IMR-90 (cell line): ENCODE measurements around the gene PRUNE2. TPM values are rescaled to one million over a fixed set of nuclear protein-coding genes. Genes with fewer than 3 reads are reported as not detected.

ENCODE experiments used
- ATAC-seq: fragments of 200-7000 bp; cut with Tn5 transposase; 2 replicates; pipeline ENCODE4 v1.9.1; 2020; ENCODE audit warnings: low read depth, mild to moderate bottlenecking, moderate library complexity
- BruUV-seq: library from RNA; stranded (reverse); fragments of 400-500 nt; replicated peaks from 2 replicates; lab custom pipeline; 2021; lab: Mats Ljungman, UMichigan
- CTCF ChIA-PET: fragments of 300-600 bp; formaldehyde crosslinking; extraction: SDS; loops from one replicate; lab custom pipeline; 2021; ENCODE audit warnings: antibody characterized with exemption; lab: Yijun Ruan, JAX
- POLR2A ChIA-PET: fragments of 300-600 bp; sonication (Branson Sonifier 250); formaldehyde crosslinking; loops from one replicate; lab custom pipeline; 2022; ENCODE audit warnings: antibody characterized with exemption; ENCODE audit not compliant: unreplicated experiment; lab: Charles Lee
- DNase-seq: peaks from one replicate; pipeline ENCODE4 v3.0.0; 2013
- H2AFZ ChIP-seq: replicated peaks from 2 replicates; pipeline ENCODE3; 2013; ENCODE audit warnings: low read length, mild to moderate bottlenecking; ENCODE audit not compliant: poor library complexity
- H2AK5ac ChIP-seq: 2 replicates; pipeline ENCODE4 v1.6.1; 2013; ENCODE audit warnings: low read depth, low read length, inconsistent platforms
- H2AK9ac ChIP-seq: replicated peaks from 2 replicates; pipeline ENCODE3; 2013; ENCODE audit warnings: mild to moderate bottlenecking, low read depth, low read length, moderate library complexity; ENCODE audit not compliant: poor library complexity
- H2BK120ac ChIP-seq: 2 replicates; pipeline ENCODE4 v1.6.1; 2013; ENCODE audit warnings: low read depth, low read length, inconsistent platforms
- H2BK15ac ChIP-seq: 3 replicates; pipeline ENCODE4 v1.6.1; 2013; ENCODE audit warnings: low read depth, low read length, inconsistent platforms
- H2BK20ac ChIP-seq: 2 replicates; pipeline ENCODE4 v1.6.1; 2013; ENCODE audit warnings: low read depth, mild to moderate bottlenecking, inconsistent platforms, low read length, moderate library complexity
- H2BK5ac ChIP-seq: 2 replicates; pipeline ENCODE4 v1.6.1; 2013; ENCODE audit warnings: mild to moderate bottlenecking, low read depth, low read length, inconsistent platforms; ENCODE audit not compliant: poor library complexity, severe bottlenecking
- H3K14ac ChIP-seq: replicated peaks from 2 replicates; pipeline ENCODE4 v1.6.1; 2013; ENCODE audit warnings: low read depth, low read length, inconsistent platforms
- H3K18ac ChIP-seq: 2 replicates; pipeline ENCODE4 v1.6.1; 2013; ENCODE audit warnings: low read depth, low read length, control low read depth
- H3K23ac ChIP-seq: 2 replicates; pipeline ENCODE4 v1.6.1; 2013; ENCODE audit warnings: low read depth, low read length, inconsistent platforms
- H3K27ac ChIP-seq: 2 replicates; pipeline ENCODE4 v1.5.1; 2013; ENCODE audit warnings: mild to moderate bottlenecking, control low read depth, low read length; ENCODE audit not compliant: insufficient read depth
- H3K27me3 ChIP-seq: 2 replicates; pipeline ENCODE4 v1.6.1; 2013; ENCODE audit warnings: low read length; ENCODE audit not compliant: control insufficient read depth, insufficient read depth
- H3K36me3 ChIP-seq: 2 replicates; pipeline ENCODE4 v1.6.1; 2013; ENCODE audit warnings: low read length, mixed read lengths; ENCODE audit not compliant: control insufficient read depth, insufficient read depth
- H3K4ac ChIP-seq: 2 replicates; pipeline ENCODE4 v1.6.1; 2013; ENCODE audit warnings: low read depth, low read length, inconsistent platforms
- H3K4me1 ChIP-seq: 2 replicates; pipeline ENCODE4 v1.6.1; 2013; ENCODE audit warnings: low read length, mixed read lengths; ENCODE audit not compliant: control insufficient read depth, insufficient read depth
- H3K4me2 ChIP-seq: 2 replicates; pipeline ENCODE4 v1.6.1; 2013; ENCODE audit warnings: low read depth, mild to moderate bottlenecking, control low read depth, low read length, moderate library complexity
- H3K4me3 ChIP-seq: 2 replicates; pipeline ENCODE4 v1.5.1; 2013; ENCODE audit warnings: low read depth, mild to moderate bottlenecking, control low read depth, low read length, moderate library complexity; ENCODE audit not compliant: insufficient read depth
- H3K56ac ChIP-seq: 2 replicates; pipeline ENCODE4 v1.6.1; 2013; ENCODE audit warnings: low read length, inconsistent platforms; ENCODE audit not compliant: insufficient read depth; ENCODE audit errors: extremely low read depth
- H3K79me1 ChIP-seq, 2 experiments: 2 replicates each; pipeline ENCODE4 v1.6.1; 2013; ENCODE audit warnings: low read length in 2 of 2, inconsistent platforms in 1 of 2, low read depth in 1 of 2
- H3K9ac ChIP-seq: 2 replicates; pipeline ENCODE4 v1.6.1; 2013; ENCODE audit warnings: low read depth, low read length, control low read depth
- H3K9me1 ChIP-seq: 2 replicates; pipeline ENCODE4 v1.6.1; 2013; ENCODE audit warnings: low read length, inconsistent platforms; ENCODE audit not compliant: insufficient read depth
- H3K9me3 ChIP-seq: 2 replicates; pipeline ENCODE4 v1.6.1; 2013; ENCODE audit warnings: low read length; ENCODE audit not compliant: control insufficient read depth, insufficient read depth
- H4K20me1 ChIP-seq: 2 replicates; pipeline ENCODE4 v1.6.1; 2013; ENCODE audit warnings: low read length, inconsistent platforms; ENCODE audit not compliant: insufficient read depth
- H4K5ac ChIP-seq: 2 replicates; pipeline ENCODE4 v1.6.1; 2013; ENCODE audit warnings: mild to moderate bottlenecking, low read depth, low read length, control low read depth
- H4K8ac ChIP-seq, 2 experiments: 2 replicates each; pipeline ENCODE4 v1.6.1; 2013; ENCODE audit warnings: low read depth in 2 of 2, low read length in 2 of 2, control low read depth in 1 of 2, inconsistent platforms in 1 of 2
- H4K91ac ChIP-seq: 2 replicates; pipeline ENCODE4 v1.6.1; 2013; ENCODE audit warnings: low read depth, low read length, inconsistent platforms; ENCODE audit not compliant: insufficient read depth
- CEBPB ChIP-seq: IDR thresholded peaks from 2 replicates; pipeline ENCODE4 v1.6.1; 2012; ENCODE audit warnings: low read depth, low read length, improper control_type of control experiment
- FOS ChIP-seq: fragments of 150-350 bp; IDR thresholded peaks from 2 replicates; pipeline ENCODE4 v1.6.1; 2016; ENCODE audit warnings: low read depth, low read length
- MAFK ChIP-seq: IDR thresholded peaks from 2 replicates; pipeline ENCODE4 v1.6.1; 2012; ENCODE audit warnings: low read depth, low read length, improper control_type of control experiment
- MAZ ChIP-seq: IDR thresholded peaks from 2 replicates; pipeline ENCODE4 v1.6.1; 2012; ENCODE audit warnings: low read depth, mild to moderate bottlenecking, low read length, improper control_type of control experiment, moderate library complexity, borderline replicate concordance
- NFE2L2 ChIP-seq: fragments of 150-350 bp; IDR thresholded peaks from 2 replicates; pipeline ENCODE4 v1.6.1; 2016; ENCODE audit warnings: low read depth, mild to moderate bottlenecking, low read length
- POLR2A ChIP-seq: IDR thresholded peaks from 2 replicates; pipeline ENCODE4 v1.6.1; 2012; ENCODE audit warnings: mild to moderate bottlenecking, low read depth, low read length
- RCOR1 ChIP-seq: IDR thresholded peaks from 2 replicates; pipeline ENCODE4 v1.6.1; 2012; ENCODE audit warnings: mild to moderate bottlenecking, low read length, improper control_type of control experiment; ENCODE audit not compliant: insufficient replicate concordance
- RFX5 ChIP-seq: IDR thresholded peaks from 2 replicates; pipeline ENCODE4 v1.8.0; 2012; ENCODE audit warnings: low read depth, mild to moderate bottlenecking, low read length, moderate library complexity
- SMC3 ChIP-seq: fragments of 150-350 bp; IDR thresholded peaks from 2 replicates; pipeline ENCODE4 v1.6.1; 2016; ENCODE audit warnings: low read depth, mild to moderate bottlenecking, antibody characterized with exemption, low read length, moderate library complexity
- USF2 ChIP-seq: fragments of 150-350 bp; IDR thresholded peaks from 2 replicates; pipeline ENCODE4 v1.6.1; 2017; ENCODE audit warnings: mild to moderate bottlenecking, antibody characterized with exemption, low read length, low read depth
- WGBS, 2 experiments: methylation state at CpG; one replicate each; pipeline versions ENCODE4 v1.1.5 to v1.1.7; 2013; ENCODE audit warnings: missing lambda C conversion rate in 2 of 2; ENCODE audit not compliant: insufficient read length in 1 of 2; ENCODE audit errors: extremely low coverage in 2 of 2; 5-methylcytosine and 5-hydroxymethylcytosine counted together
- dilution Hi-C: fragments of 300-500 bp; cut with HindIII; formaldehyde crosslinking; loops from one replicate; pipeline ENCODE4 v1.14.3; 2018; ENCODE audit warnings: low sequenced_read_pairs; ENCODE audit not compliant: unreplicated experiment
- in situ Hi-C: fragments of 300-500 bp; cut with MboI; formaldehyde crosslinking; loops from 3 replicates; pipeline ENCODE4 v1.14.3; 2019; ENCODE audit warnings: low sequenced_read_pairs, inconsistent platforms, mixed read lengths
- intact Hi-C: fragments of 100-400 bp; cut with micrococcal nuclease; formaldehyde crosslinking; loops from 2 replicates; pipeline ENCODE4 v1.10.0; 2022
- polyA plus RNA-seq, 3 experiments: library from polyadenylated mRNA; depleted of rRNA; stranded (reverse); fragments of >200 nt; gene quantifications; 2 replicates each; pipeline ENCODE4 v1.2.3, GENCODE V29; 2012; ENCODE audit warnings: low replicate concordance in 1 of 3
- total RNA-seq: library from RNA; depleted of rRNA; stranded (reverse); fragments of >200 nt; gene quantifications from 2 replicates; pipeline ENCODE4 v1.2.3, GENCODE V29; 2012

Gene PRUNE2
- total and polyA plus RNA-seq, 2 of the 4 experiments (the other 2 are of a cell fraction), result 0.70 to 1.6 TPM

GRCh38 chr9:76902395-76902794 is 3.5 kb downstream of the PRUNE2 start:
- H3K9me1 ChIP-seq, result peaks cover 6% of the 10 kb centered on the region; the same call in 1 of the 2 replicates
- no peaks in the 10 kb centered on the region for H3K36me3 ChIP-seq
- no peak overlapping the region for H3K23ac ChIP-seq
- H4K5ac ChIP-seq, result no peak overlapping the region
- H3K4me1 ChIP-seq, result peaks cover 2% of the 10 kb centered on the region; the same call in 1 of the 2 replicates
- H3K27ac ChIP-seq, result no peak overlapping the region
- H2BK5ac ChIP-seq, result no peak overlapping the region
- no peak overlapping the region for H2BK120ac ChIP-seq
- intact Hi-C loops (no loop called here), dilution Hi-C loops (no loop called here), in situ Hi-C loops (no loop called here)
- no peak overlapping the region for H2BK20ac ChIP-seq
- H3K14ac ChIP-seq, result no peak overlapping the region
- no peaks in the 10 kb centered on the region for H3K79me1 ChIP-seq
- POLR2A ChIA-PET, result no interaction called here
- no peak overlapping the region for H2AK9ac ChIP-seq
- peaks cover 30% of the 10 kb centered on the region for H3K27me3 ChIP-seq
- H3K18ac ChIP-seq, result no peak overlapping the region
- H2AFZ ChIP-seq, result no peak overlapping the region
- no peak overlapping the region for H2BK15ac ChIP-seq
- no peak overlapping the region for H3K4ac ChIP-seq
- CTCF ChIA-PET, result no interaction called here
- no peak overlapping the region for H3K56ac ChIP-seq
- WGBS, 2 experiments, result no CpG with 5 or more reads among the region's 6 CpGs
- no peak overlapping the region for H3K4me3 ChIP-seq
- DNase-seq, result no peak
- no peaks in the 10 kb centered on the region for H4K20me1 ChIP-seq
- H4K91ac ChIP-seq, result no peak overlapping the region
- H3K4me2 ChIP-seq, result no peak overlapping the region
- no peaks in the 10 kb centered on the region for H3K9me3 ChIP-seq
- no peak overlapping the region for H2AK5ac ChIP-seq
- H3K9ac ChIP-seq, result no peak overlapping the region
- no peak overlapping the region for H4K8ac ChIP-seq
- no peak for TF ChIP-seq POLR2A
- no peak for TF ChIP-seq RFX5
- TF ChIP-seq RCOR1, result no peak
- no peak for TF ChIP-seq MAZ
- TF ChIP-seq MAFK, result no peak
- TF ChIP-seq CEBPB, result no peak
- no peak for TF ChIP-seq FOS
- TF ChIP-seq NFE2L2, result no peak
- no peak for TF ChIP-seq USF2
- TF ChIP-seq SMC3, result no peak
- ATAC-seq, result no peak
- BruUV-seq, result no TSS peak
